ENCODE data around the gene SLC6A12.

GRCh38 chr12:177980-178828, 35.8 kb downstream of the SLC6A12 start:
- TF ChIP-seq TSHZ2 (CRISPR knock-in tag; IDR thresholded peaks at IDR 0.05): no peak
- no peak for TF ChIP-seq BACH2 (CRISPR knock-in tag; IDR thresholded peaks at IDR 0.05; ENCODE audit: borderline replicate concordance)
- no peak for TF ChIP-seq PPARA (CRISPR knock-in tag; IDR thresholded peaks at IDR 0.05; ENCODE audit: borderline replicate concordance)
- TF ChIP-seq ZFP3 (CRISPR knock-in tag; IDR thresholded peaks at IDR 0.05): no peak
